ENCODE measurements around the gene DAAM1.

GRCh38 chr14:59215322-59215721 lies 26.9 kb downstream of the DAAM1 start:
- TF ChIP-seq LEF1 (IDR thresholded peaks at IDR 0.05; ENCODE audit: borderline replicate concordance) (no peak), ELF4 (IDR thresholded peaks at IDR 0.05) (no peak), NFRKB (IDR thresholded peaks at IDR 0.05) (no peak), FOXK2 (IDR thresholded peaks at IDR 0.05) (no peak), FOXA1 (IDR thresholded peaks at IDR 0.05) (no peak), ZNF384 (IDR thresholded peaks at IDR 0.05) (no peak), BHLHE40 (IDR thresholded peaks at IDR 0.05; ENCODE audit: borderline replicate concordance) (no peak), CTBP1 (IDR thresholded peaks at IDR 0.05; ENCODE audit: borderline replicate concordance) (no peak), ARNT (IDR thresholded peaks at IDR 0.05) (no peak), TARDBP (IDR thresholded peaks at IDR 0.05) (no peak), PKNOX1 (IDR thresholded peaks at IDR 0.05) (no peak), SUZ12 (IDR thresholded peaks at IDR 0.05) (no peak)

All from HEK293T (cell line).